Lower leg skin (tissue), 4 donors: ENCODE measurements around the gene ST8SIA4. TPM values are rescaled to one million over a fixed set of nuclear protein-coding genes. Genes with fewer than 3 reads are reported as not detected.

Source experiments
- DNase-seq, 2 donors: peaks; one replicate each; pipeline ENCODE4 v3.0.0-alpha.2; 2019; ENCODE audit warnings: low spot score in 2 of 2
- H3K4me3 ChIP-seq: fragments of 200-600 bp; sonication (generic); 2 replicates; pipeline ENCODE4 v1.5.1; 2017; ENCODE audit warnings: mild to moderate bottlenecking, low read depth; ENCODE audit not compliant: poor library complexity, severe bottlenecking
- CTCF ChIP-seq, 3 donors: fragments of 450-650 bp; IDR thresholded peaks; one replicate each; pipeline ENCODE4 v1.5.1; 2016; ENCODE audit warnings: antibody characterized with exemption in 3 of 3, mild to moderate bottlenecking in 3 of 3, moderate library complexity in 2 of 3
- POLR2A ChIP-seq, 2 donors: fragments of 450-650 bp; IDR thresholded peaks; one replicate each; pipeline ENCODE4 v1.6.1; 2016 to 2017; ENCODE audit warnings: antibody characterized with exemption in 2 of 2, mild to moderate bottlenecking in 1 of 2, moderate library complexity in 1 of 2
- WGBS, 2 donors: methylation state at CpG; one replicate each; pipeline ENCODE4 v1.1.5; 2018; 5-methylcytosine and 5-hydroxymethylcytosine counted together
- intact Hi-C: fragments of 100-400 bp; cut with DNase I; formaldehyde crosslinking; loops from one replicate; pipeline ENCODE4 v1.15.0; 2023; ENCODE audit warnings: low total_unique reads
- total RNA-seq, 4 donors: library from RNA; depleted of rRNA; stranded (reverse); fragments of >200 nt; gene quantifications; one replicate each; pipeline ENCODE4 v1.1.0, GENCODE V29; 2016

Gene ST8SIA4
- total RNA-seq, 4 donors from 2014 or later = 0.68 to 1.3 (median 0.91) TPM

- intact Hi-C loops = no loop called here
- no peak overlapping the region for H3K4me3 ChIP-seq
- no peak for DNase-seq
- no peak for TF ChIP-seq POLR2A (IDR thresholded peaks at IDR 0.05)
- TF ChIP-seq CTCF (IDR thresholded peaks at IDR 0.05) = no peak
Measured at GRCh38 chr5:100824635-100825034, 78.4 kb downstream of the ST8SIA4 start.

- TF ChIP-seq CTCF (IDR thresholded peaks at IDR 0.05) = no peak
- no peak for DNase-seq
- intact Hi-C loops = no loop called here
- no peak overlapping the region for H3K4me3 ChIP-seq
- 83% methylated on average over 2 of the region's 2 CpGs for whole genome bisulfite sequencing, 2 donors
Measured at GRCh38 chr5:100823812-100824211, 79.3 kb downstream of the ST8SIA4 start.

GRCh38 chr5:100821751-100822150, 81.3 kb downstream of the ST8SIA4 start:
- TF ChIP-seq POLR2A (IDR thresholded peaks at IDR 0.05) (no peak), CTCF (IDR thresholded peaks at IDR 0.05) (no peak)
- WGBS, 2 donors = 92 to 94% methylated on average over 1 of the region's 1 CpG
- DNase-seq = no peak
- H3K4me3 ChIP-seq = no peak overlapping the region
- intact Hi-C loops = no loop called here

- TF ChIP-seq POLR2A (IDR thresholded peaks at IDR 0.05) (no peak), CTCF (IDR thresholded peaks at IDR 0.05) (no peak)
Measured at GRCh38 chr5:100818340-100818739, 84.7 kb downstream of the ST8SIA4 start.

GRCh38 chr5:100803397-100803796, 99.7 kb downstream of the ST8SIA4 start:
- H3K4me3 ChIP-seq = no peak overlapping the region
- intact Hi-C loops = no loop called here
- DNase-seq = no peak
- no peak for TF ChIP-seq CTCF (IDR thresholded peaks at IDR 0.05)
- TF ChIP-seq POLR2A (IDR thresholded peaks at IDR 0.05) = no peak
- 72 to 77% methylated on average over 2 of the region's 2 CpGs for WGBS, 2 donors

More at GRCh38 chr5:100818340-100818739, 84.7 kb downstream of the ST8SIA4 start:
- no peak for DNase-seq
- intact Hi-C loops = no loop called here
- no peak overlapping the region for H3K4me3 ChIP-seq

GRCh38 chr5:100802208-100802607, 100.9 kb downstream of the ST8SIA4 start:
- intact Hi-C loops = no loop called here

More at GRCh38 chr5:100802208-100802607, 100.9 kb downstream of the ST8SIA4 start:
- no peak for DNase-seq
- no peak for TF ChIP-seq CTCF (IDR thresholded peaks at IDR 0.05)
- no peak for TF ChIP-seq POLR2A (IDR thresholded peaks at IDR 0.05)
- 75 to 79% methylated on average over 2 of the region's 2 CpGs for WGBS, 2 donors
- no peak overlapping the region for H3K4me3 ChIP-seq
